ENCODE results near the gene NIM1K.

DNA sequence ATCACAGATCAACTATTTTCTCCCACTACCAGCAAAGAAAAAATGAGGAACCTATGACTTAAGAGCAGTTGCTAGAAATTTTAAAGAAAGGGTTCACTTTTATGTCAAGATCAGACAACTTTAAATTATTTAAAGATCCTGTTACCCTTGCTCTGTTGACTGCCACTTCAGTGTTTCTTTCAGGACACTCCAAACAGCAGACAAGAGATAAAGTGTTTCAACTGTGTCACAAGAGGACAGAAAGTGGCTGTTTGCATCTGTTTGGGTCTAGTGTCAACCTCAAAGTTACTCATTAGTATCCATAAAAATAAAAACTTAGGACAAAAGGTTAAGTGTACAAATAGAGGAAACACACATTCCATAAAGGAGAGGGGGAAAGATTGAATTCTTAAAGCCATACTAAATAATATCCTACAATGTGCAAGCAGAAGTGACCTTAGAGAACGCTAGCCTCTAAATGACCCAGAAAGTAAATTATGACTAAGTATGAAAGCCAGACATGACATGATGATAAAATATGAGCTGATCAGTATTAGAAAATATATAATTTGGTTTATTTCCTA is 96.3 kb downstream of the NIM1K start:
- TF ChIP-seq, protein P1, sequence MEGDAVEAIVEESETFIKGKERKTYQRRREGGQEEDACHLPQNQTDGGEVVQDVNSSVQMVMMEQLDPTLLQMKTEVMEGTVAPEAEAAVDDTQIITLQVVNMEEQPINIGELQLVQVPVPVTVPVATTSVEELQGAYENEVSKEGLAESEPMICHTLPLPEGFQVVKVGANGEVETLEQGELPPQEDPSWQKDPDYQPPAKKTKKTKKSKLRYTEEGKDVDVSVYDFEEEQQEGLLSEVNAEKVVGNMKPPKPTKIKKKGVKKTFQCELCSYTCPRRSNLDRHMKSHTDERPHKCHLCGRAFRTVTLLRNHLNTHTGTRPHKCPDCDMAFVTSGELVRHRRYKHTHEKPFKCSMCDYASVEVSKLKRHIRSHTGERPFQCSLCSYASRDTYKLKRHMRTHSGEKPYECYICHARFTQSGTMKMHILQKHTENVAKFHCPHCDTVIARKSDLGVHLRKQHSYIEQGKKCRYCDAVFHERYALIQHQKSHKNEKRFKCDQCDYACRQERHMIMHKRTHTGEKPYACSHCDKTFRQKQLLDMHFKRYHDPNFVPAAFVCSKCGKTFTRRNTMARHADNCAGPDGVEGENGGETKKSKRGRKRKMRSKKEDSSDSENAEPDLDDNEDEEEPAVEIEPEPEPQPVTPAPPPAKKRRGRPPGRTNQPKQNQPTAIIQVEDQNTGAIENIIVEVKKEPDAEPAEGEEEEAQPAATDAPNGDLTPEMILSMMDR (IDR thresholded peaks at IDR 0.05): no peak
- TF ChIP-seq POLR2A (IDR thresholded peaks at IDR 0.05): no peak

Measured in vagina (tissue), 2 donors.